AG09319 (cell line): ENCODE measurements around the gene SIX4.

Experiments
- DNase-seq: peaks from one replicate; pipeline ENCODE4 v3.0.0-alpha.2; 2010; ENCODE audit warnings: low read depth; ENCODE audit errors: extremely low read depth
- CTCF ChIP-seq: IDR thresholded peaks from 2 replicates; pipeline ENCODE4 v1.5.1; 2011; ENCODE audit warnings: low read depth, mild to moderate bottlenecking, inconsistent platforms, low read length, moderate library complexity

SIX4 gene

GRCh38 chr14:60720962-60721325 is 3.2 kb downstream of the SIX4 start:
- no peak for TF ChIP-seq CTCF
- no peak for DNase-seq

- no peak for DNase-seq
- TF ChIP-seq CTCF, result no peak
Observed at GRCh38 chr14:60720391-60720790, 3.8 kb downstream of the SIX4 start.

GRCh38 chr14:60713513-60713912 is 10.6 kb downstream of the SIX4 start:
- no peak for TF ChIP-seq CTCF

GRCh38 chr14:60710494-60710893 is 13.7 kb downstream of the SIX4 start:
- no peak for TF ChIP-seq CTCF
- DNase-seq, result no peak

More at GRCh38 chr14:60713513-60713912, 10.6 kb downstream of the SIX4 start:
- DNase-seq, result no peak

- no peak for DNase-seq
Observed at GRCh38 chr14:60707858-60708257, 16.3 kb downstream of the SIX4 start.

GRCh38 chr14:60705100-60705499 is 19.1 kb downstream of the SIX4 start:
- no peak for TF ChIP-seq CTCF
- DNase-seq, result no peak

More at GRCh38 chr14:60707858-60708257, 16.3 kb downstream of the SIX4 start:
- TF ChIP-seq CTCF, result no peak

GRCh38 chr14:60700598-60700997 is 23.6 kb downstream of the SIX4 start:
- DNase-seq, result no peak
- no peak for TF ChIP-seq CTCF
